ENCODE results near the gene PRDM16. TPM values are rescaled to one million over a fixed set of nuclear protein-coding genes. Genes with fewer than 3 reads are reported as not detected.

Gene PRDM16
- total RNA-seq, 1 experiment from 2014 or later = 22.3 TPM

DNA sequence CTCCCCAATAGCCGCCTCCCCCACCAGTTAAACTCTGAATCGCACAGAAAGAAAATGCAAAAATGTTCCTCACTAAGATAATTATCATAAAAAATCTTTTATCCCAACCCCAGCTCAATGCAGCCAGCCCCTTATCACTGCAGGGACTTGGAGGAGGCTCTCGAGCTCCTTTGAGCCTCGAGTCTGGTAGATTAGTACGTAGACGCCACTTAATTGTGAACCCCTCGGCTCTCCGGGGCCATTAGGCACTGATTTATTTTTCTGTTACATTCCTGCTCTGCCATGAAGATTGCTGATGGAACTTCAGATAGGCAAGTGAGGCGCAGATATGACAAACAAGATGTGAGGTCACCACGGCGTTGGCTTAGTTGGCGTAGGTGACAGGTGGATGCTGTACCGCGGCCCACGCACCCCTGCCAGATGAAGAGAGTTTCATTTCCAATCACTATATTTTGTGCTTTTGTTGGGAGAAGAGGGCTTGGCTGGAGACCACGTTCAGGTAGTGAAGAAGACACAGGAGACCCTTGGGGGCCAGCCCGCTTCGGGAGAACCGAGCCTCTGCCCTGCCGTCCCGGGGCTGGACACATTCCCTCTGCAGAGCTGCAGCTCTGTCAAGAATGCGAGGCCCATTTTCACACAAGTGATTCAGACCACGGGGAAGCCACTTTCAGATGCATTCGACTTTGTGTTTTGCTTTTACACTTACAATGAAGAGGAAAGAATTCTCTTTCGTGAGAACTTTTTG is 329.6 kb downstream of the PRDM16 start:
- Histone ChIP-seq H3K4me3 (ENCODE audit: low read depth in 2 of 2, low read length in 2 of 2) (no peak overlapping the region), H3K27ac (ENCODE audit: low read length) (no peak overlapping the region), H3K36me3 (ENCODE audit: control insufficient read depth, insufficient read depth, low read length) (no peaks in the 10 kb centered on the region), H3K27me3 (ENCODE audit: control insufficient read depth, insufficient read depth, low read length) (no peaks in the 10 kb centered on the region), H3K4me1 (ENCODE audit: control insufficient read depth, insufficient read depth, low read length) (no peaks in the 10 kb centered on the region), H3K9me3 (ENCODE audit: control insufficient read depth, insufficient read depth, low read depth, low read length) (no peaks in the 10 kb centered on the region)
- DNase-seq (ENCODE audit: low read depth, low spot score) (no peak), ATAC-seq (no peak)
- intact Hi-C loops (cut with micrococcal nuclease; ENCODE audit: unreplicated experiment) (no loop called here), in situ Hi-C loops (cut with HindIII; ENCODE audit: low pct_unique_long_range_greater_than_20kb, low sequenced_read_pairs) (no loop called here)
- POLR2A ChIA-PET = no interaction called here
- no TSS peak for BruUV-seq (replicated peaks)
- TF ChIP-seq POLR2AphosphoS5 (IDR thresholded peaks at IDR 0.05; ENCODE audit: low read depth, low read length) (no peak), SIN3A (IDR thresholded peaks at IDR 0.05; ENCODE audit: borderline replicate concordance, insufficient read depth, low read depth, low read length) (no peak), TCF7L2 (IDR thresholded peaks at IDR 0.05; ENCODE audit: low read depth, low read length) (no peak)
- TF ChIP-seq, protein P1, sequence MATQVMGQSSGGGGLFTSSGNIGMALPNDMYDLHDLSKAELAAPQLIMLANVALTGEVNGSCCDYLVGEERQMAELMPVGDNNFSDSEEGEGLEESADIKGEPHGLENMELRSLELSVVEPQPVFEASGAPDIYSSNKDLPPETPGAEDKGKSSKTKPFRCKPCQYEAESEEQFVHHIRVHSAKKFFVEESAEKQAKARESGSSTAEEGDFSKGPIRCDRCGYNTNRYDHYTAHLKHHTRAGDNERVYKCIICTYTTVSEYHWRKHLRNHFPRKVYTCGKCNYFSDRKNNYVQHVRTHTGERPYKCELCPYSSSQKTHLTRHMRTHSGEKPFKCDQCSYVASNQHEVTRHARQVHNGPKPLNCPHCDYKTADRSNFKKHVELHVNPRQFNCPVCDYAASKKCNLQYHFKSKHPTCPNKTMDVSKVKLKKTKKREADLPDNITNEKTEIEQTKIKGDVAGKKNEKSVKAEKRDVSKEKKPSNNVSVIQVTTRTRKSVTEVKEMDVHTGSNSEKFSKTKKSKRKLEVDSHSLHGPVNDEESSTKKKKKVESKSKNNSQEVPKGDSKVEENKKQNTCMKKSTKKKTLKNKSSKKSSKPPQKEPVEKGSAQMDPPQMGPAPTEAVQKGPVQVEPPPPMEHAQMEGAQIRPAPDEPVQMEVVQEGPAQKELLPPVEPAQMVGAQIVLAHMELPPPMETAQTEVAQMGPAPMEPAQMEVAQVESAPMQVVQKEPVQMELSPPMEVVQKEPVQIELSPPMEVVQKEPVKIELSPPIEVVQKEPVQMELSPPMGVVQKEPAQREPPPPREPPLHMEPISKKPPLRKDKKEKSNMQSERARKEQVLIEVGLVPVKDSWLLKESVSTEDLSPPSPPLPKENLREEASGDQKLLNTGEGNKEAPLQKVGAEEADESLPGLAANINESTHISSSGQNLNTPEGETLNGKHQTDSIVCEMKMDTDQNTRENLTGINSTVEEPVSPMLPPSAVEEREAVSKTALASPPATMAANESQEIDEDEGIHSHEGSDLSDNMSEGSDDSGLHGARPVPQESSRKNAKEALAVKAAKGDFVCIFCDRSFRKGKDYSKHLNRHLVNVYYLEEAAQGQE (IDR thresholded peaks at IDR 0.05; ENCODE audit: insufficient read depth in 1 of 2, low read depth in 2 of 2, low read length in 1 of 2) = no peak
- TF ChIP-seq, protein P2, sequence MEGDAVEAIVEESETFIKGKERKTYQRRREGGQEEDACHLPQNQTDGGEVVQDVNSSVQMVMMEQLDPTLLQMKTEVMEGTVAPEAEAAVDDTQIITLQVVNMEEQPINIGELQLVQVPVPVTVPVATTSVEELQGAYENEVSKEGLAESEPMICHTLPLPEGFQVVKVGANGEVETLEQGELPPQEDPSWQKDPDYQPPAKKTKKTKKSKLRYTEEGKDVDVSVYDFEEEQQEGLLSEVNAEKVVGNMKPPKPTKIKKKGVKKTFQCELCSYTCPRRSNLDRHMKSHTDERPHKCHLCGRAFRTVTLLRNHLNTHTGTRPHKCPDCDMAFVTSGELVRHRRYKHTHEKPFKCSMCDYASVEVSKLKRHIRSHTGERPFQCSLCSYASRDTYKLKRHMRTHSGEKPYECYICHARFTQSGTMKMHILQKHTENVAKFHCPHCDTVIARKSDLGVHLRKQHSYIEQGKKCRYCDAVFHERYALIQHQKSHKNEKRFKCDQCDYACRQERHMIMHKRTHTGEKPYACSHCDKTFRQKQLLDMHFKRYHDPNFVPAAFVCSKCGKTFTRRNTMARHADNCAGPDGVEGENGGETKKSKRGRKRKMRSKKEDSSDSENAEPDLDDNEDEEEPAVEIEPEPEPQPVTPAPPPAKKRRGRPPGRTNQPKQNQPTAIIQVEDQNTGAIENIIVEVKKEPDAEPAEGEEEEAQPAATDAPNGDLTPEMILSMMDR (IDR thresholded peaks at IDR 0.05) = no peak
- CTCF ChIA-PET = no interaction called here

DNA sequence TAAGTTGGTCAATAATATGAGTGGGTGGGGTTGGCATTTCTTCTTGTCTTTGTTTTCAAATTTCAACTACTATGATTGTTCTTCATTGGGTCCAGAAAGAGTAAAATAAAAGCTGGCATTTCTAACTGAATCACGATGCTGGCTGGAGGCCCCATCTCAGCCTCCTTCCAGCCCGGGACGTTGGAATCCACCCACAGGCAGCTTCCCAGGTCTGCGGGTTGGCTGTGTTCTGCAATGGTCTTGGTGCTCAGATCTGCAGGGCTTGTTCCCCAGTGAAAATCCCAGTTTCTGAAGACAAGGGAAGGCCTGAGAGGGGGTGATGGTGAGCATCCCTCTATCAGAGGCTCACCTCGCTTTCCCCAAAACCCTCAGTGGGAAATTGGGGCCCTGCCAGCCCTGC is 330.7 kb downstream of the PRDM16 start:
- ChIA-PET CTCF (no interaction called here), POLR2A (no interaction called here)
- Histone ChIP-seq H3K4me1 (ENCODE audit: control insufficient read depth, insufficient read depth, low read length) (no peaks in the 10 kb centered on the region), H3K36me3 (ENCODE audit: control insufficient read depth, insufficient read depth, low read length) (no peaks in the 10 kb centered on the region), H3K27ac (ENCODE audit: low read length) (no peak overlapping the region), H3K27me3 (ENCODE audit: control insufficient read depth, insufficient read depth, low read length) (no peaks in the 10 kb centered on the region), H3K9me3 (ENCODE audit: control insufficient read depth, insufficient read depth, low read depth, low read length) (no peaks in the 10 kb centered on the region), H3K4me3 (ENCODE audit: low read depth in 2 of 2, low read length in 2 of 2) (no peak overlapping the region)
- DNase-seq (ENCODE audit: low read depth, low spot score) (no peak), ATAC-seq (no peak)
- no TSS peak for BruUV-seq (replicated peaks)
- TF ChIP-seq TCF7L2 (IDR thresholded peaks at IDR 0.05; ENCODE audit: low read depth, low read length) = no peak
- TF ChIP-seq, protein P2 (IDR thresholded peaks at IDR 0.05) = no peak
- no peak for TF ChIP-seq SIN3A (IDR thresholded peaks at IDR 0.05; ENCODE audit: borderline replicate concordance, insufficient read depth, low read depth, low read length)
- TF ChIP-seq POLR2AphosphoS5 (IDR thresholded peaks at IDR 0.05; ENCODE audit: low read depth, low read length) = no peak
- TF ChIP-seq, protein P1 (IDR thresholded peaks at IDR 0.05; ENCODE audit: insufficient read depth in 1 of 2, low read depth in 2 of 2, low read length in 1 of 2) = no peak
- in situ Hi-C loops (cut with HindIII; ENCODE audit: low pct_unique_long_range_greater_than_20kb, low sequenced_read_pairs) = no loop called here
- intact Hi-C loops (cut with micrococcal nuclease; ENCODE audit: unreplicated experiment) = no loop called here
